OCI-LY3 (cell line): Measurements from ENCODE around the gene CDKN2B.

Experiments used
- H2AFZ ChIP-seq: fragments of 200-600, 300-600 bp; shearing (Covaris generic); 2 replicates; pipeline ENCODE4 v1.6.0; 2014; ENCODE audit warnings: antibody characterized with exemption, low read depth, low read length
- H3K27ac ChIP-seq: fragments of 200-600, 300-600 bp; sonication (generic); 2 replicates; pipeline ENCODE4 v1.5.1; 2014; ENCODE audit warnings: mild to moderate bottlenecking, low read length, moderate library complexity, mixed read lengths
- H3K27me3 ChIP-seq: fragments of 200-600, 300-600 bp; sonication (generic); 2 replicates; pipeline ENCODE4 v1.6.1; 2014; ENCODE audit warnings: low read depth, low read length, mixed read lengths
- H3K36me3 ChIP-seq: fragments of 200-600, 300-600 bp; sonication (generic); replicated peaks from 2 replicates; pipeline ENCODE3; 2014; ENCODE audit warnings: low read depth, low read length, mixed read lengths
- H3K4me1 ChIP-seq: fragments of 300-600, 200-600 bp; sonication (generic); 2 replicates; pipeline ENCODE4 v1.6.1; 2014; ENCODE audit warnings: low read length, mixed read lengths
- H3K4me2 ChIP-seq: fragments of 200-600, 300-600 bp; sonication (generic); 2 replicates; pipeline ENCODE4 v1.6.1; 2014; ENCODE audit warnings: low read length, mixed read lengths
- H3K4me3 ChIP-seq: fragments of 300-600, 200-600 bp; sonication (generic); 2 replicates; pipeline ENCODE4 v1.5.1; 2014; ENCODE audit warnings: antibody characterized with exemption, mild to moderate bottlenecking, low read length, moderate library complexity
- H3K79me2 ChIP-seq: fragments of 300-600, 200-600 bp; shearing (Covaris generic); 2 replicates; pipeline ENCODE4 v1.6.1; 2014; ENCODE audit warnings: mild to moderate bottlenecking, low read length, mixed read lengths
- H3K9ac ChIP-seq: fragments of 300-600, 200-600 bp; shearing (Covaris generic); 2 replicates; pipeline ENCODE4 v1.6.0; 2014; ENCODE audit warnings: mild to moderate bottlenecking, low read length, moderate library complexity
- H3K9me3 ChIP-seq: fragments of 200-600, 300-600 bp; shearing (Covaris generic); 2 replicates; pipeline ENCODE4 v1.6.1; 2014; ENCODE audit warnings: low read length, mixed read lengths; ENCODE audit not compliant: insufficient read depth
- H4K20me1 ChIP-seq: fragments of 200-600, 300-600 bp; sonication (generic); 2 replicates; pipeline ENCODE4 v1.6.1; 2016; ENCODE audit warnings: low read length, mixed read lengths; ENCODE audit not compliant: insufficient read depth
- CTCF ChIP-seq: fragments of 200-600, 300-600 bp; sonication (generic); IDR thresholded peaks from 2 replicates; pipeline ENCODE4 v1.5.1; 2014; ENCODE audit warnings: antibody characterized with exemption, low read length, low read depth
- EZH2phosphoT487 ChIP-seq: fragments of 200-600 bp; shearing (Covaris generic); IDR thresholded peaks from 2 replicates; pipeline ENCODE4 v1.6.1; 2018; ENCODE audit warnings: antibody characterized with exemption, mixed run types, low read depth

The CDKN2B gene

GRCh38 chr9:21985964-21986667, 23.0 kb downstream of the CDKN2B start:
- TF ChIP-seq EZH2phosphoT487 (no peak), CTCF (no peak)
- Histone ChIP-seq H3K27ac (no peak overlapping the region), H3K4me1 (no peaks in the 10 kb centered on the region), H3K4me2 (no peak overlapping the region), H3K79me2 (no peaks in the 10 kb centered on the region), H3K4me3 (no peak overlapping the region), H3K9ac (no peak overlapping the region), H3K36me3 (no peaks in the 10 kb centered on the region), H4K20me1 (no peaks in the 10 kb centered on the region), H3K9me3 (no peaks in the 10 kb centered on the region), H2AFZ (no peak overlapping the region), H3K27me3 (no peaks in the 10 kb centered on the region)

- Histone ChIP-seq H4K20me1 (no peaks in the 10 kb centered on the region), H3K9ac (no peak overlapping the region), H3K27me3 (no peaks in the 10 kb centered on the region), H3K27ac (no peak overlapping the region), H3K36me3 (no peaks in the 10 kb centered on the region), H3K4me3 (no peak overlapping the region), H3K4me2 (no peak overlapping the region), H3K79me2 (no peaks in the 10 kb centered on the region), H2AFZ (no peak overlapping the region), H3K4me1 (no peaks in the 10 kb centered on the region), H3K9me3 (no peaks in the 10 kb centered on the region)
- TF ChIP-seq EZH2phosphoT487 (no peak), CTCF (no peak)
Observed at GRCh38 chr9:21984101-21984500, 25.0 kb downstream of the CDKN2B start.

GRCh38 chr9:21983561-21983935, 25.6 kb downstream of the CDKN2B start:
- H3K79me2 ChIP-seq: no peaks in the 10 kb centered on the region
- H3K27me3 ChIP-seq: no peaks in the 10 kb centered on the region
- H2AFZ ChIP-seq: no peak overlapping the region
- no peaks in the 10 kb centered on the region for H3K4me1 ChIP-seq
- no peak overlapping the region for H3K4me3 ChIP-seq
- H3K36me3 ChIP-seq: no peaks in the 10 kb centered on the region
- no peaks in the 10 kb centered on the region for H3K9me3 ChIP-seq
- H3K9ac ChIP-seq: no peak overlapping the region
- no peak for TF ChIP-seq CTCF
- TF ChIP-seq EZH2phosphoT487: no peak
- no peak overlapping the region for H3K27ac ChIP-seq
- H4K20me1 ChIP-seq: no peaks in the 10 kb centered on the region
- H3K4me2 ChIP-seq: no peak overlapping the region

- Histone ChIP-seq H3K27ac (no peak overlapping the region), H3K9ac (no peak overlapping the region), H3K27me3 (no peaks in the 10 kb centered on the region), H3K4me1 (no peaks in the 10 kb centered on the region), H3K4me3 (no peak overlapping the region), H3K79me2 (no peaks in the 10 kb centered on the region), H3K36me3 (no peaks in the 10 kb centered on the region), H3K4me2 (no peak overlapping the region), H4K20me1 (no peaks in the 10 kb centered on the region), H3K9me3 (no peaks in the 10 kb centered on the region), H2AFZ (no peak overlapping the region)
- TF ChIP-seq CTCF: no peak
- no peak for TF ChIP-seq EZH2phosphoT487
Observed at GRCh38 chr9:21982861-21983560, 26.1 kb downstream of the CDKN2B start.
